Esophagus squamous epithelium (tissue), 5 donors: Measurements from ENCODE around the gene IP6K3. TPM values are rescaled to one million over a fixed set of nuclear protein-coding genes. Genes with fewer than 3 reads are reported as not detected.

Experiments
- DNase-seq: peaks from one replicate; lab custom pipeline; 2025; lab: John Stamatoyannopoulos, UW
- H3K27ac ChIP-seq, 4 donors: fragments of 200-600 bp; sonication (generic); one replicate each; pipeline ENCODE4 v1.5.1; 2016 to 2019; ENCODE audit warnings: mild to moderate bottlenecking in 1 of 4
- H3K27me3 ChIP-seq, 4 donors: fragments of 200-600 bp; sonication (generic); 1 replicate in 3 of 4; 2 replicates in 1 of 4; pipeline versions ENCODE4 v1.5.1 to v1.6.0; 2017 to 2021; ENCODE audit warnings: antibody characterized with exemption in 1 of 4
- H3K36me3 ChIP-seq, 3 donors: fragments of 200-600 bp; sonication (generic); one replicate each; pipeline ENCODE4 v1.5.1; 2016 to 2019
- H3K4me1 ChIP-seq, 3 donors: fragments of 200-600 bp; sonication (generic); one replicate each; pipeline ENCODE4 v1.5.1; 2017 to 2019
- H3K4me3 ChIP-seq, 4 donors: fragments of 200-600 bp; sonication (generic); 1 replicate in 3 of 4; 2 replicates in 1 of 4; pipeline ENCODE4 v1.5.1; 2016 to 2019; ENCODE audit warnings: mild to moderate bottlenecking in 2 of 4, moderate library complexity in 1 of 4
- H3K9me3 ChIP-seq, 3 donors: fragments of 200-600 bp; sonication (generic); one replicate each; pipeline ENCODE4 v1.5.1; 2016 to 2019
- CTCF ChIP-seq, 6 experiments: fragments of 450-650 bp in 4 of 6; fragments of 200-600 bp in 2 of 6; sonication (generic) in 2 of 6; IDR thresholded peaks; one replicate each; pipeline ENCODE4 v1.5.1; 2016 to 2019; ENCODE audit warnings: antibody characterized with exemption in 6 of 6, mild to moderate bottlenecking in 4 of 6, moderate library complexity in 4 of 6
- POLR2A ChIP-seq, 4 donors: fragments of 450-650 bp; IDR thresholded peaks; one replicate each; pipeline ENCODE4 v1.6.1; 2017; ENCODE audit warnings: antibody characterized with exemption in 4 of 4, mild to moderate bottlenecking in 4 of 4, moderate library complexity in 3 of 4
- WGBS, 2 donors: methylation state at CpG; one replicate each; pipeline ENCODE4 v1.1.5; 2018; 5-methylcytosine and 5-hydroxymethylcytosine counted together
- intact Hi-C: fragments of 100-400 bp; cut with DNase I; formaldehyde crosslinking; loops from one replicate; pipeline ENCODE4 v1.15.0; 2022
- total RNA-seq, 4 donors: library from RNA; depleted of rRNA; stranded (reverse); fragments of >200 nt; gene quantifications; one replicate each; pipeline ENCODE4 v1.1.0, GENCODE V29; 2016
- donor health status: DM: yes; HTN: yes; CAD: no.

Gene IP6K3
- total RNA-seq, 4 donors from 2014 or later, result 0.75 to 5.5 (median 1.7) TPM; not detected in 1

- no peak for DNase-seq
- Histone ChIP-seq H3K4me1 (peaks cover 18 to 36% (median 31%) of the 10 kb centered on the region in 3 donors), H3K9me3 (no peaks in the 10 kb centered on the region), H3K27me3 (peaks cover 0 to 24% (median 0%) of the 10 kb centered on the region in 4 donors), H3K4me3 (no peak overlapping the region), H3K36me3 (peaks cover 0 to 9% (median 0%) of the 10 kb centered on the region in 3 donors), H3K27ac (no peak overlapping the region)
- intact Hi-C loops, result no loop called here
- 63 to 84% methylated on average over 2 of the region's 2 CpGs for WGBS, 2 donors
- no peak for TF ChIP-seq POLR2A (IDR thresholded peaks at IDR 0.05)
- TF ChIP-seq CTCF (IDR thresholded peaks at IDR 0.05), result no peak
Observed at GRCh38 chr6:33790379-33790778, 43.7 kb upstream of the IP6K3 start.

- Histone ChIP-seq H3K27me3 (peaks cover 0 to 16% (median 0%) of the 10 kb centered on the region in 4 donors), H3K4me3 (peak overlapping the region in 3 of 4 donors; percentile 64 to 95 (median 90)), H3K27ac (peak overlapping the region in 2 of 4 donors; percentile 92 to 99), H3K9me3 (no peaks in the 10 kb centered on the region), H3K36me3 (peaks cover 0 to 18% (median under 1%) of the 10 kb centered on the region in 3 donors), H3K4me1 (peaks cover 18 to 44% (median 39%) of the 10 kb centered on the region in 3 donors)
- intact Hi-C loops, result no loop called here
- TF ChIP-seq CTCF (IDR thresholded peaks at IDR 0.05), result no peak
- no peak for TF ChIP-seq POLR2A (IDR thresholded peaks at IDR 0.05)
- DNase-seq, result no peak
- WGBS, 2 donors, result 84 to 89% methylated on average over 8 to 11 of the region's 11 CpGs
Observed at GRCh38 chr6:33789550-33789895, 42.8 kb upstream of the IP6K3 start.

- intact Hi-C loops, result no loop called here
- H3K27ac ChIP-seq, result peak within 1 kb of the TSS; percentile 92 to 99 (median 98)
- H3K4me3 ChIP-seq, result peak within 1 kb of the TSS; percentile 64 to 97 (median 92)
Observed at GRCh38 chr6:33788694-33789549, 42.2 kb upstream of the IP6K3 start, which contains the start of gene LEMD2. LEMD2 (minus strand) TSS chr6:33789130; CDS start chr6:33789116, 14 bp downstream.

GRCh38 chr6:33787954-33788693, 41.4 kb upstream of the IP6K3 start:
- Histone ChIP-seq H3K27ac (peak overlapping the region; percentile 92 to 99 (median 98)), H3K27me3 (peaks cover 0 to 2% (median 0%) of the 10 kb centered on the region in 4 donors), H3K4me3 (peak overlapping the region; percentile 64 to 97 (median 92)), H3K4me1 (peaks cover 18 to 56% (median 40%) of the 10 kb centered on the region in 3 donors), H3K9me3 (no peaks in the 10 kb centered on the region), H3K36me3 (peaks cover 11 to 32% (median 15%) of the 10 kb centered on the region in 3 donors)
- 0% methylated on average over 2 to 24 of the region's 53 CpGs for WGBS, 2 donors
- intact Hi-C loops, result no loop called here
- DNase-seq, result peak; percentile 36
- TF ChIP-seq CTCF (IDR thresholded peaks at IDR 0.05), result no peak
- TF ChIP-seq POLR2A (IDR thresholded peaks at IDR 0.05), result peak in 2 of 4 donors; percentile 75 to 80

More at GRCh38 chr6:33788694-33789549, 42.2 kb upstream of the IP6K3 start, which contains the start of gene LEMD2:
- peaks cover 0 to 10% (median 0%) of the 10 kb centered on the region in 4 donors for H3K27me3 ChIP-seq
- peaks cover 18 to 49% (median 40%) of the 10 kb centered on the region in 3 donors for H3K4me1 ChIP-seq
- peak; percentile 49 for DNase-seq
- TF ChIP-seq CTCF (IDR thresholded peaks at IDR 0.05) (peak in 3 of 6 experiments; percentile 11 to 39 (median 13)), POLR2A (IDR thresholded peaks at IDR 0.05) (peak in 3 of 4 donors; percentile 69 to 98 (median 89))
- 27 to 32% methylated on average over 7 to 12 of the region's 86 CpGs for WGBS, 2 donors
- peaks cover 3 to 24% (median 7%) of the 10 kb centered on the region in 3 donors for H3K36me3 ChIP-seq
- no peaks in the 10 kb centered on the region for H3K9me3 ChIP-seq
